Mesothelial cell of epicardium (in vitro differentiated cells): ENCODE data around the gene SLC9A9. TPM values are rescaled to one million over a fixed set of nuclear protein-coding genes. Genes with fewer than 3 reads are reported as not detected.
"Not testable (repeated sequence)": the region's sequence is repeated elsewhere in the genome, so short reads cannot be mapped to it uniquely, and the experiment has no call there.

ENCODE experiments used
- DNase-seq, 2 experiments: peaks; one replicate each; pipeline ENCODE4 v3.0.0; 2021; ENCODE audit warnings: low spot score in 2 of 2; ENCODE audit not compliant: unreplicated experiment in 2 of 2
- H3K27ac Mint-ChIP-seq: 2 replicates; pipeline ENCODE4 v1.8.0; 2021; ENCODE audit warnings: mixed read lengths
- H3K27me3 Mint-ChIP-seq: 2 replicates; pipeline ENCODE4 v1.8.0; 2021; ENCODE audit warnings: low read depth, mixed read lengths
- H3K36me3 Mint-ChIP-seq: 2 replicates; pipeline ENCODE4 v1.8.0; 2021; ENCODE audit warnings: mixed read lengths
- H3K4me1 Mint-ChIP-seq: 2 replicates; pipeline ENCODE4 v1.8.0; 2021; ENCODE audit warnings: mixed read lengths
- H3K4me3 Mint-ChIP-seq: 2 replicates; pipeline ENCODE4 v1.8.0; 2021; ENCODE audit warnings: mild to moderate bottlenecking, moderate library complexity, mixed read lengths
- H3K9me3 Mint-ChIP-seq: 2 replicates; pipeline ENCODE4 v1.8.0; 2021; ENCODE audit warnings: mixed read lengths
- CTCF ChIP-seq: fragments of 200-600 bp; sonication (generic); IDR thresholded peaks from one replicate; pipeline ENCODE4 v1.5.0; 2021; ENCODE audit warnings: antibody characterized with exemption; ENCODE audit not compliant: unreplicated experiment
- total RNA-seq: library from RNA; stranded (reverse); gene quantifications from 3 replicates; pipeline ENCODE4 v1.2.1, GENCODE V29; 2021

SLC9A9 gene
- total RNA-seq, 1 donor from 2014 or later = 2.7 TPM

GRCh38 chr3:143699424-143699823 is 148.8 kb downstream of the SLC9A9 start:
- DNase-seq = no peak
- TF ChIP-seq CTCF = no peak
- no peaks in the 10 kb centered on the region for H3K27me3 Mint-ChIP-seq
- no peaks in the 10 kb centered on the region for H3K36me3 Mint-ChIP-seq
- no peak overlapping the region for H3K4me3 Mint-ChIP-seq
- H3K27ac Mint-ChIP-seq = no peak overlapping the region
- H3K9me3 Mint-ChIP-seq = no peaks in the 10 kb centered on the region
- peaks cover 7% of the 10 kb centered on the region for H3K4me1 Mint-ChIP-seq

- peaks cover 7% of the 10 kb centered on the region for H3K4me1 Mint-ChIP-seq
- H3K36me3 Mint-ChIP-seq = no peaks in the 10 kb centered on the region
- no peak for DNase-seq
- no peak overlapping the region for H3K27ac Mint-ChIP-seq
- H3K4me3 Mint-ChIP-seq = no peak overlapping the region
- H3K27me3 Mint-ChIP-seq = no peaks in the 10 kb centered on the region
- TF ChIP-seq CTCF = no peak
- no peaks in the 10 kb centered on the region for H3K9me3 Mint-ChIP-seq
Observed at GRCh38 chr3:143698682-143699303, 149.5 kb downstream of the SLC9A9 start.

GRCh38 chr3:143697975-143698374 is 150.3 kb downstream of the SLC9A9 start:
- H3K9me3 Mint-ChIP-seq = no peaks in the 10 kb centered on the region
- no peak for TF ChIP-seq CTCF
- no peak for DNase-seq
- no peak overlapping the region for H3K4me3 Mint-ChIP-seq
- H3K27me3 Mint-ChIP-seq = no peaks in the 10 kb centered on the region
- H3K36me3 Mint-ChIP-seq = no peaks in the 10 kb centered on the region
- H3K27ac Mint-ChIP-seq = no peak overlapping the region
- H3K4me1 Mint-ChIP-seq = peaks cover 7% of the 10 kb centered on the region

GRCh38 chr3:143695333-143695732 is 152.9 kb downstream of the SLC9A9 start:
- not testable (repeated sequence) for H3K27ac Mint-ChIP-seq, H3K9me3 Mint-ChIP-seq, DNase-seq, H3K36me3 Mint-ChIP-seq, H3K27me3 Mint-ChIP-seq, H3K4me3 Mint-ChIP-seq, H3K4me1 Mint-ChIP-seq

- Mint-ChIP-seq H3K27me3 (peaks cover 4% of the 10 kb centered on the region), H3K36me3 (no peaks in the 10 kb centered on the region), H3K4me1 (peaks cover under 1% of the 10 kb centered on the region), H3K9me3 (no peaks in the 10 kb centered on the region), H3K4me3 (no peak overlapping the region), H3K27ac (no peak overlapping the region)
- no peak for DNase-seq
- TF ChIP-seq CTCF = no peak
Observed at GRCh38 chr3:143693506-143693905, 154.8 kb downstream of the SLC9A9 start.

GRCh38 chr3:143686638-143687197 is 161.6 kb downstream of the SLC9A9 start:
- no peaks in the 10 kb centered on the region for H3K36me3 Mint-ChIP-seq
- no peaks in the 10 kb centered on the region for H3K4me1 Mint-ChIP-seq
- DNase-seq = no peak
- no peaks in the 10 kb centered on the region for H3K9me3 Mint-ChIP-seq
- peaks cover 39% of the 10 kb centered on the region for H3K27me3 Mint-ChIP-seq
- TF ChIP-seq CTCF = no peak
- H3K4me3 Mint-ChIP-seq = no peak overlapping the region
- no peak overlapping the region for H3K27ac Mint-ChIP-seq
